Measurements from ENCODE around the gene SLC35E2B.
"Not testable (repeated sequence)": the region's sequence is repeated elsewhere in the genome, so short reads cannot be mapped to it uniquely, and the experiment has no call there.

SLC35E2B gene

DNA sequence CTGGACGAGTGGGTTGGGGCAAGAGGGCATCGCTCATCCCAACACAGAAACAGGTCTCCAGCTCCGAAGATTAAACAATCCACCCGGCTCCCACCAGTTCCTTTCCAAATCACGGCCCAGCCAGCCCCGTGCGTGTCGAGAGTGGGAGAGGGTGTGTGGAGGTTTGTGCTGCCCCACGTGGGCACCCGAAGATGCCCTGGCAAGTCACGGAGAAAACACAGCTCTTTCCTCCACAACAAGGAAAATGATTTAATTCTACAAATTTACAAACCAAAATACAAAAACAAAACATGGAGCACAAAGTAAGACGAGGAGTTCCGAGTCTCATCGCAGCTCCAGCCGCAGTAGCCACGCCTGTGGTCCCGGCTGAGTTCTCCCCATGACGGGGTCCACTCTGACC lies 9.9 kb upstream of the SLC35E2B start:
- DNase-seq = not testable (repeated sequence)

DNA sequence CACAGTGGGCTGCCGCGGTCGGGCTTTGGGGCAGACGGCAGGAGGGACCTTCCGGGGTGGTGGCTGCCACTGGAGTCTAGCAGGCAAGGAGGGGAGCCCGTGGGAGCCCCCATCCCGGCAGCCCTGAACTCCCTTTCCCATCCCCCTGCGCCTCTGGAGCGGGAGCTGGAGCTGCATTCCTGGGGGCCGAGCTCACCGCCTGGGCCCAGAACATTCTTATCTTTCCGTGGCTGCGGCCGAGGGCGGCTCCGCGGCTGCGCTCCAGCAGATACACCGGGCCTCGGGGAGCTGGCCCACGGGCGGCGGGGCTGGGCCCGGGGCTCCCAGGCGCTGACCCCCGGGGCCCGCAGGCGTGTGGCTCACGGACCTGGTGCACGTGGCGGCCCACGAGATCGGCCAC lies 8.0 kb upstream of the SLC35E2B start:
- DNase-seq = not testable (repeated sequence)

DNA sequence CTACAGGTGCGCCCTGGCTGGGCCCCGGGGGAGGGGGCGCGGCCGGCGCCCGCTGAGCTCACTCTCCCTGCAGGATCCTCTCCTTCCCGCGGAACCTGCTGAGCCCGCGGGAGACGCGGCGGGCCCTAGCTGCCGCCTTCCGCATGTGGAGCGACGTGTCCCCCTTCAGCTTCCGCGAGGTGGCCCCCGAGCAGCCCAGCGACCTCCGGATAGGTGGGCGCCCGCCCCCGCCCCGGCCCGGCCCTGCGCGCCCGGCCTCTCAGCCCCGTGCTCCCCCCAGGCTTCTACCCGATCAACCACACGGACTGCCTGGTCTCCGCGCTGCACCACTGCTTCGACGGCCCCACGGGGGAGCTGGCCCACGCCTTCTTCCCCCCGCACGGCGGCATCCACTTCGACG lies 7.5 kb upstream of the SLC35E2B start:
- not testable (repeated sequence) for DNase-seq

DNA sequence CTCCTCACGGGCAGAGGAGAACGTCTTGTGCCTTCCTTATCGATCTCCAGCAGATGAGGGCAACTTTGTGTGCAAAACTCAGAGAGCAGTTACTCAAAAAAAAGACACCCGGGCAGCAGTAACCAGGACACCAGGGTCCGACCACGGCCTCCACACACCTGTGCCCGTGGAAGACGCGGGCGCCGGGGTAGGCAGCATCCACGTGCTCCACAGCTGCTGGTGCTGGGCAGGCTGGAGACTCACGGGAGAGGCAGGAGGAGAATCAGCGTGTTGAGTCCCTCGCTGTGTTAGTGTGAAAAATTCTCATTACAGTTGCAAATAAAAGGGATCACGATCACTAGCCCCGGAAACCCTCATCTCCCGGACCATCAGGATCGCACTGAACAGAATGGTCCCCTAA lies 6.5 kb upstream of the SLC35E2B start:
- not testable (repeated sequence) for DNase-seq

DNA sequence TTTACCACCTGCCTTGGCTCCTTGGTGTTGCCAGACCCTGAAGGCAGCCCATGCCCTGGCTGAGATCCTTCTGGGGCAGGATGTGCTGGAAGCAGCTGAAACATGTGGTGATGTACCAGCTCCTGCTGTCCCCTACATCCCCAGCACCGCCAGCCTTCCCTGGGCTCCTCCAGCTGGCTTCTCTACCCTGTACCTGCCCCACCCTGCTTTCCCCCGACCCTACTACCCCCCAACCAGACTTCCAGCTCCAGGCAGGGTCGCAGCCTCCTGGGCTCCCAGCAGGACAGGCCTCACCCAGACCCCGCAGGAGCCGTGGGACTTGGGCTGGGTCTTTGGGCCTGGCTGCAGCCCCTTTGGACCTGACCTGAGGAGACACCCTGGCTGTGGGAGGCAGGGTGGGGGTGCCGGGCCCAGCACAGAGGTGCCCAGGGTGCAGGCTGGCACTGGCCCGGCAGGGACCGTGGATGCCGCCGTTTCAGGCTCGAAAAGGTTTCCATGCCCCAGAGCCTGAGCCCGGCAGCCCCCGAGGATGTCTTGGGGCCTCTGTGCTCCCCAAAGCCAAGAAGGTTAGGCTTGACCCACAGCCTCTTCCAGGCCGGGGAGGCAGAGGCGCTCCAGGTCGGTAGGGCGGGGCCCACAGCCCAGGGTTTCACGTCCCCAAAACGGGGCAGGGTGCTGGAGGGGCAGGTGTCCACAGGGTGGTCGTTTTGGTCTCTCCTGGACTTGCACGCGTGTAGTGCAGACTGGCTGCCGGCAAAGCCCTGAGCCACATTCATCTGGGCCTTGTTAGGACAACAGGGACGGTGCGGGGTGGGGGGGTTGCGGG lies 5.0 kb upstream of the SLC35E2B start:
- not testable (repeated sequence) for DNase-seq

DNA sequence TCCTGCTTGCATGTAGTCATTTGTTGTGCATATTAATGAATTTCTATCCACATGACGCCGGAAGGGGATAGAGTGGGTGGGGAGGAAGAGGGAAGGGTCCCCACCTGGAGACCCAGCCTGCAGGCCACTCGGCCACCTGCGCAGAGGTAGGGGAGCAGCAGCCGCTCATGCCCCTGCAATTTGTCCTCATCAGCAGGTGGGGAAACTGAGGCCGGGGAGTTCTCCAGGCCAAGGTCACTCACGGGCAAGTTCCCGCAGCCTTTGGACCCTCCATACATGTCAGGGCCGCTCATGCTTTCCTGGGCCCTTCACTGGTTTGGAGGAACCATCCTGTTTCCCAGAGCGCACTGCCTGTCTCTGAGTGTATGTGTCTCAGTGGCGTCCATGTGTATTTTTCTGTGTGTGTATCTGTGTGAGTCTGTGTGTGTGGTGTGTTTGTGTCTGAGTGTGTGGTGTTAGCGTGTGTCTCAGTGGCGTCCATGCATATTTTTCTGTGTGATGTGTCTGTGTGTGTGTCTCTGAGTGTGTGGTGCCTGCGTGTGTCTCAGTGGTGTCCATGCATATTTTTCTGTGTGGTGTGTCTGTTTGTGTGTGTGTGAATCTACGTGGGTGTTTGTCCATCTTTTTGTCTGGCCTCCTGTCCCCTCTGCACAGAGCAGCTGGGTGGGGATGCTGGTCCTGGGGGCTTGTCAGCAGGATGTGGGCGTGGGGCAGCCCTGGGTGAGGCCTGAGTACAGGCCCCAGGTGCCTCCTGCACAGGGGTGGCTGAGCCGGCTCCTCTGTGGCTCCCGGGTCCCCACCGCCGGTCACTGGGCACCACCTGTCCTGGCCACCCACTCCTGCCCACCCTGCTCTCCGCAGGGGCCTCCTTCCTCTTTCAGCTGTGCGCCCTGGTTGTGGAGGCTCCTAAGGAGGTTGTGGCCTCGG lies 4.1 kb upstream of the SLC35E2B start:
- DNase-seq = not testable (repeated sequence)

DNA sequence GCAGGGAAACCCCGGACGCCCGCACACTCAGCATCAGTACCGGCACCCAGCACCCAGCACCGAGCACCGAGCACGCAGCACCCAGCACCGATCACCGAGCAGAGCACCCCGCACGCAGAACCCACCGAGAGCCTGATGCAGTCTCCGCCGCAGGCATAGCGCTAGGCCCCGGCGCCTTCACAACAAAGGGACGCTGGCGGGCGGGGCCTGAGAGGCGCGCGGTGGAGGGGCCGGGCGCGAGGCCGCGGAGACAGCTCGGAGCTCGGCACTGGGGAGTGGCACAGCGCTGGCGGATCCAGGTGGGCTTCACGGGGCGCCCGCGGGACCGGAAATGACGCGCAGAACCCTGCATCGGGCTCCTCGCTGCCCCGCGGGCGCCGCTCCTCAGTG lies 276 bp downstream of the SLC35E2B start:
- DNase-seq = peak; percentile 84

DNA sequence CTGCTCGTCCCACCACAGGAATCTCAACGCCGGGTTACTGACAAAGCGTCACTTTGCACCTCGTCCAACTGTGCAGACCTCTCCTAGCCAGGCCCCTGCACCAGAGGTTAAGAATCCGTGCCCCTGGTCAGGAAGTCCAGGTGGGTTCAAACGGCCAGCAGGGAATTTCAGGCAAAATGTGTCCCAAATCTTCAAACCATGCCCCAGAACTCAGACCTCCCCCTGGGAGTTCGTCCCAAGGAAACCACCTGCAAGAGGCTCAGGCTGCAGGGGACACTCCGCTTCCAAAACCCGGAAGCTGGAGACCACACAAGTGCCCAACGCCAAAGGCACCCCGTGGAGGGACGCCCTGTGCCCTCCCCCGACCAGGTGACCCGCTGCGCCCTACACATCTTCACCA lies 1.2 kb downstream of the SLC35E2B start:
- DNase-seq = not testable (repeated sequence)

DNA sequence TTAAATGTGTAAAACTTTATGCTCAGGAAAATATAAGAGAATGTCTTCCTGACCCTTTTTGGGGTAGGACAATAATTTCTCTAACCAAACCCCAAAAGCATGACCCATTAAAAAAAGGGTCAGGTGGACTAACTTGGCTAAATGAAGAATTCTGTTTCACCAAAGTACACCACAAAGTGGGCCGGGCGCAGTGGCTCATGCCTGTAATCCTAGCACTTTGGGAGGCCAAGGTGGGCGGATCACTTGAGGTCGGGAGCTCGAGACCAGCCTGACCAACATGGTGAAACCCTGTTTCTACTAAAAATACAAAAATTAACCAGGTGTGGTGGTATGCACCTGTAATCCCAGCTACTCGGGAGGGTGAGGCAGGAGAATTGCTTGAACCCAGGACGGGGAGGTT lies 3.1 kb downstream of the SLC35E2B start:
- not testable (repeated sequence) for DNase-seq

DNA sequence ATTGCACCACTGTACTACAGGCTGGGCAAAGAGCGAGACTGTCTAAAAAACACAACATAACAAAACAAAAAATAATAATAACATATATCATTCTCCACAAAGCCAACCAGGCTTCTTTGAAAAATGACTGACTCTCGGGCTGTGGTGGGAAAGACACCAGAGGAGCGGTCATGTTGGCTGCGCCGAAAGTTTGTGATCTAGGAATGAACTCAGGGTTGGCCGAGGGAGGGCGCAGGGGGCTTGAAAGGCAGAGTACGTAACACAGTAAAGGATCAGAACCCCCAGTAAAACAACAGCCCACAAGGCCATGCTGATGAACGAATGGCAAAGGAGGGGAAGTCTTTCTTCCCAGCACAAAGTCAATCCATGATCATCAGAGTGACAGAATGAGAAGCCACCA lies 4.7 kb downstream of the SLC35E2B start:
- DNase-seq = no peak

DNA sequence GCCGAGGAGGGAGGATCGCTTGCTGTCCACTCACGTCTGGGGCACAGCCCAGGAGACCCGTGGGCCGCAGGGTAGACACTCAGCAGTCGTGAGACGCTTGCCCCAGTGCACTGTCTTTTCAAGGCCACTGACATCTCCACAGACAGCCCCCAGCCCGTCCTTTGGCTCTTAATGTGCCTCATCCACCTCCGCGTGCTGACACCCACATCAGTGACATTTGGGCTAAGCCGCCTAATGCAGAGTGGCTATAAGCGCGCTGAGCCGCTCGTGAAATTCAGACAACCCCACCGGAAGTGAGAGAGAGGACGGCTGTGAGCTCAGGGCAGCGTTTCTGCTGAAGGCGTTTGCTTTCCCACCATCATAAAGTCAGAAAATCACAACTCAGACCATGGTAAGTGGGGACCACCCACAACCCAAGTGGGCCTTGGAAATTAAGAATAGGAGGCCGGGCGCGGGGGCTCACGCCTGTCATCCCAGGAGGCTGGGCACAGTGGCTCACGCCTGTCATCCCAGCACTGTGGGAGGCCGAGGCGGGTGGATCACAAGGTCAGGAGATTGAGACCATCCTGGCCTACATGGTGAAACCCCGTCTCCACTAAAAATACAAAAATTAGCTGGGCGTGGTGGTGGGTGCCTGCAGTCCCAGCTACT lies 8.4 kb downstream of the SLC35E2B start:
- DNase-seq = no peak

DNA sequence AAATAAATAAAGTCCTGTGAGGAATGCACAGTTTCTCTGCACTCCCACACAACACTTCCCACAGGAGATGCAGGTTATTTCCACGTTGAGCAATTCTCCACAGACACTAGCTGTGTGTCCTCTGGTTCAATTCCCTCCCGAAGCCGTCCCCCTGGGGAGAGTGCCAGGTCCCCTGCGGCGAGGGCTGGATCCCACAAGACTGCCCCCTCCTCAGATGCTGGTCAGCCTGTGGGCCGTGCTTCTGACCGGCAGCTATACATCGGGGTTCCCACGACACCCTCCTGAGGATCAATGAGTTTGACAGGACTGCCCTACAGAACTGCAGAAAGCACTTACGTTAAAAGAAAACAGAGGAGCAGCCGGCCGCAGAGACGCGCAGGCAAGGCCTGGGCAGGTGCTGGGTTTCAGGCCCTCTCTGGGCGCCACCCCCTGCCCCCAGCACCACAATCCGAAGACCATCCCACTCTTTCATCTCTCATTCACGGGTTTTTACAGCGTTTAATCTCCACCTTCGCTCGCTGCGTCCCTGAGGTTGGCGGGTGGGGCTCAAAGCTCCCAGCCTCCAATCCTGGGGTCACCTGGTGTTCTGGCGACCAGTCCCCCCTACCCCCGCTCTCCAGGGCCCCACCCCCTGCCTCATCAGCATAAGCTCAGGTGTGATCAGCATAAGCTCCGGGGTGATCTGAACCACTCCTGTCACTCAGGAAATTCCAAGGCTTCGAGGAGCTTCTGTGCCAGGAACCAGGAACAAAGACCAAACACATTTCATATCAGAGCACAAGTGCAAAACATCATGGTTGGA lies 9.3 kb downstream of the SLC35E2B start:
- DNase-seq = no peak

DNA sequence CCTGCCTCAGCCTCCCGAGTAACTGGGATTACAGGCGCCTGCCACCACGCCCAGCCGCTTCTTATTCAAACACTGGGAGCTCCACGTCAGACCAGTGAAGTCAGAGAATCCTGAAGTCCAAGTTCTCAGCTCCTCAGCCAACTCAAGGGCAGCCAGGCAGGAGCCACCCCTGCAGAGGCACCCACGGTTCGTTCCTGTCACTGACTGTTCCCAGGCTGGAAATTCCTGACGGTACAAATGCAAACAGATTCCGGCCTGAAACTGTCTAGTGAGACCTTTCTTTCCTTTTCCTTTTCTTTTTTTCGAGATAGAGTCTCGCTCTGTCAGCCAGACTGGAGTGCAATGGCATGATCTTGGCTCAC lies 11.7 kb downstream of the SLC35E2B start:
- DNase-seq = no peak

DNA sequence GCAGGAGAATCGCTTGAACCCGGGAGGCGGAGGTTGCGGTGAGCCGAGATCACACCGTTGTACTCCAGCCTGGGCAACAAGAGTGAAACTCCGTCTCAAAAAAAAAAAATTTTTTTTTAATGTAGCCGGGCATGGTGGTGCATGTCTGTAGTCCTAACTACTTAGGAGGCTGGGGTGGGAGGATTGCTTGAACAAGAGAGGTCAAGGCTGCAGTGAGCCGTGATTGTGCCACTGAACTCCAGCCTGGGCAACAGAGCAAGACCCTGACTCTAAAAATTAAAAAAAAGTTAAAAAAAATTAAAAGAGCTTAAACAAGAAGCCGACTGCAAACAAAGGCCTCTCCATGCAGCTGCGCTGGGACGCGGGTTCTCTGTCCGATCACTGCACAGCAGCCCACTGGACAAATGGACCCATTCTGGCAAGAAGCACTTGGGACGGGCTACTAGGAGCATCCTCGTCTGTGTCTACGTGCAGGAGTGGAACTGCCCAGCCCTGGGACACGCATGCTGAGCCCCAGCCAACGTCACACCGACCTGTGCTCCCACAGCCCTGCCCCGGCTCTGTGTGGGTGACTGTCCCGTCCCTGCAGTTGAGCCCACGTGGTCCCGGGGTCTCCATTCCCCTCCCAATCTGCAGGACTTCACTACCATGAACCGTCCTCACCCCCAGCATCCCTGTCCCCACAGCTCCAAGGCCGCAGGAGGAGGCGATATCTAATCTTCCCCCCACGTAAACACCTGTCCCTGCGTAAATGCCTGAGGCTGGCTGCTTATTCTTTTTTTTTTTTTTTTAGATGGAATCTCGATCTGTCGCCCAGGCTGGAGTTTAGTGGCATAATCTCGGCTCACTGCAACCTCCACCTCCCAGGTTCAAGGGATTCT lies 12.3 kb downstream of the SLC35E2B start:
- no peak for DNase-seq

DNA sequence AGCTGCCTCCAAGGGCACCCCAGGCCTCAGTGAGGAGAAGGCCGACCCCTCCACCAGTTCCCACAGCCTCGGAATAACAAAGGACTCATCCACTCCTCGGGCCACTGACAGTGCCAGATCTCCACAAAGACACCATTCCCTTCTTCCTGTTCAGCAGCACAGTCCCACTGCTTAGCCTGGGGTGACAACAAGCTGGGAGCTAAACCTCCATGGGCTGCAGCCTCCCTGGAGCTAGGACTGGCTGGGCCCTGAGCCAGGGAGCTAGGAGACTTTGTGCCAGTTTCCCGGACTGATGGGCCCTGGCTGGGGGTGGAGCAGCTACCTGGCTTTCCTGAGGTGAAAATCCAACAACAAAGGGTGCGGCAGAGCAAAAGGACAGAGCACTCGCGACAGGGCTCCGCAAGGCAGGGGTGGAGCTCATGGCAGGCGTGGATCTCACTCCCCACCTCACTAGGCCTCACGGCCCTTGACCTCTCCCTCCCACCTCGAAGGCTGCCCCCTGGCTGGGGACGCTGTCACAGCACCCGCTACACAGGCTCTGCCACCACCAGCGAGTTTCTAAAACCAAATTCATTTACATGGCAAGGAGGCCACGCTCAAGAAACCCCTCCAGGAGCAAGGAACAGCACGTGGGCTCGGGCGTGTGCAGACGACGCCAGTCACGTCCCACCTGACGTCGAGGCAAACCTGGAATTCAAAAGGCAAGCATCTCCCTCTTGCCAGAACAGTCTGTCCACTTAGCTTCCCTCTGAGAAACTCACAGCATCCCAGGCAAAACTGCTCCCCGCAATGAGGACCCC lies 13.8 kb downstream of the SLC35E2B start:
- DNase-seq = no peak

DNA sequence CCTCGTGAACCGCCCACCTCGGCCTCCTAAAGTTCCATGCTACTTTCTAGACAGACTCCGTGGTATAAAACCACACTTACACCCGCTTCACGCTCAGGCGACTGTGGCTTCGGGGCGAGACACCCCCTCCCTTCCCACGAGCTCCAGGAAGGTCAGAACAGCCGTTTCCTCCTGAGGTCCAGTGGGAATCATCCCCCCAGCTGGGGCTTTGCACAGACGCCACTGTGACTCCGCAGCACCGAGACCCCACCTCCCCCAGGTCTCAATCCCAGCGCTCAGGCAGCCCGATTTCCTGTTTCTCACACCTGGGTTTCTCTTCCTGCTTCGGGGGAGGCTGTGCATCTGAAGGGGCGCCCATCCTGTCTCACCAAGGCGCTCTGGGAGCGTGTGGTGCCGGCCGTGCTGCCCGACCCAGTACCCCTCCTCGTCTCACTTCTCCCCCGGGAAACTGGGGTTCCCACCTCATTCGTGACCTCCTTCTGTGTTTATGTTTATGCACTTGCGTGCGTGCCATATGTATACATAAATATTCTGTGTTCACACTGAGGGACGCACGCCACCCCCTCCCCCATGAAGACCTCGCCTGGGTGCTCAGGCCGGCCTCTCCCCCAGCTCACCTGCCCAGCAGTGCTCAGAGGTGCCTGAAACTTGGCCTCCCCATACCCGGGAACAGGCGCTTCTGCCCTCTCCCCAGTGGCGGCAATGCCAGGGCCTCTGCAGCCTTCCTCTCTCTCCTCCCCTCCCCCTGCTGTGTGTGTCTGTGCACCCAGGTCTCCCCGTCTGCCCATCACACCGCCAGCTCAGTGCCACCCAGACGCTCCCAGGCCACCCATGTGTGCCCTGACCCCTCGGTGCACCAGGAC lies 14.6 kb downstream of the SLC35E2B start:
- DNase-seq = no peak

DNA sequence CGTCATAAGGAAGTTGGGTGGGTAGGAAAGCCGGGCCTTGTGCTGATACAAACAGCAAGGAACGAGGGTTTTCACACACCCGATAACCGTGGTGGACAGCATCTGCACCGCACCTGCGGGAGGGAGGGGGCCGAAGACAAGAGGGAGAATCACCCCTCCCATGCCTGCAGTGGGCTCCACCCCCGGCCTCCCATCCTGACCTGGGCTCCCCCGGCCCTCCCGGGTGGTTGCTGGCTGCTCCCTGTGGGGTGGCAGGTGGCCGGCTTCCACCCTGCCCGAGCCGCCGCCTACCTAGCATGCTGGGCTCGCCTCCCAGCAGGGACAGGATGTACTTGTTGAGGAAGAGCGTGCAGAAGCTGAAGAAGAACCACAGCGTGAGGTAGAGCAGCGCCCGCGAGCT lies 16.5 kb downstream of the SLC35E2B start:
- DNase-seq = not testable (repeated sequence)

DNA sequence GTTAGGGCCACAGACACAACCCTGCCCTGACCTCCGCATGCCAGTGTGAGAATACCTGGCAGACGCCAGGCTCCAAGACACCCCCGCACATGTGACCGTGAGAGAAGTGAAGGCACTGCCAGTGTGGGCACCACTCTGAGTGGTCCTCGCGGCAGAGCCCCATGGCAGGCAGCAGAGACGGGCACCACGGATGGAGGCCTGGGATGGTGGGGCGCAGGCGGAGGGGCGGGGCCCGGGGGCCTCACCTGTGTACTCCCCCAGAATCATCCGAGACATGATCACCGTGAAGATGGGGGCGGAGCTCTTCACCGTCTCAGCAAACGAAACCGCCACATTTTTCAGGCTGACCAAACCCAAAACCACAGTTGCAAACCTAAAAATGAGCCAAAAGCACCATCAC lies 17.4 kb downstream of the SLC35E2B start:
- DNase-seq = not testable (repeated sequence)

DNA sequence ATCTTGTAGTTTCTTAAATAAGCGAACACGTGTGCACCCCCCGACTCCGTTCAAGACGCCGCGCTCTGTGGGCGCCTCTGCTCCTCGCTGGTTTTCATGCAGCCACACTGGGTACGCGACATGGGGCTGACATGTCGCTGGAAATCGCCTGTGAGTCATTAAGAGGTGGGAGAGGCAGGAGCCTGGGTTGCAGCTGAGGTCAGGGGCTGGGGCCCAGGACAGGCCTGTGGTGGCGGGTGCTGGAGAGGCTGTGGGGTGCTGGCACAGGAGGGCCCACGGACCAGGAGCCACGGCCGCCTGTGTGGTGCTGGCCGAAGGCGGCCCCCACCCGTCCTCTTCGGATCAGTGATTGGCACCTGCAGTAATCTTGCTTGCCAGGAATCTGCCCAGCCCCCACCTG lies 17.8 kb downstream of the SLC35E2B start:
- not testable (repeated sequence) for DNase-seq

All from eye (tissue), 1 donor.